Measurements from ENCODE around the gene MTREX.

MTREX gene

DNA sequence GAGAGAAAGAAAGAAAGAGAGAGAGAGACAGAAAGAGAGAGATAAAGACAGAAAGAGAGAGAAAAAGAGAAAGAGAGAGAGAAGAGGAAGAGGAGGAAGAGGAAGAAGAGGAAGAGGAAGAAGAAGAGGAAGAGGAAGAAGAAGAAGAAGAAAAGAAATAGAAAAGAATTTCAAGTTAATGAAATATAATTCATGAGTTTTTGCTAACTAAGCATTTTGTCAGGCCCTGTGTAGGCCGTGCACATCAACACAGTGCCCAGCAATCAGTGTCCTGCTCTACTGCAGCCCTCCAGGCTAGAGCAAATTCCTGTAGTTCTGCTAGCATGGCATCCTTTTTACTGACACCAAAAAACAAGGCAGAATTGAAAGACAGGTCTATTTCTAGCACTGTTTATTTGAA lies 164.9 kb downstream of the MTREX start:
- no peak for DNase-seq (ENCODE audit: low read depth)

Measured in stimulated activated CD8-positive, alpha-beta memory T cell treated with anti-CD3 and anti-CD28 coated beads, Interleukin-15, amount 100 ng/mL, for 1 hour (primary cell).